HCT116 (cell line): ENCODE data around the gene SLC6A7.

Experiments
- POLR2AphosphoS5 ChIP-seq: IDR thresholded peaks from 2 replicates; pipeline ENCODE4 v1.6.1; 2011; ENCODE audit warnings: mild to moderate bottlenecking, low read depth, low read length, moderate library complexity
- TF ChIP-seq, protein P1 (sequence below), 3 experiments: fragments of 200-600 bp in 1 of 3; sonication (generic) in 1 of 3; IDR thresholded peaks in 2 of 3; conservative IDR thresholded peaks in 1 of 3; 2 replicates each; pipeline ENCODE4 v1.5.1; 2012 to 2017; ENCODE audit warnings: low read depth in 2 of 3, low read length in 2 of 3, antibody characterized with exemption in 1 of 3, borderline replicate concordance in 1 of 3, control low read depth in 1 of 3, mild to moderate bottlenecking in 1 of 3, mixed read lengths in 1 of 3, mixed run types in 1 of 3, moderate library complexity in 1 of 3; ENCODE audit not compliant: insufficient read depth in 1 of 3
- TF ChIP-seq, protein P2 (sequence below): IDR thresholded peaks from 2 replicates; pipeline ENCODE4 v1.6.1; 2012; ENCODE audit warnings: low read depth

DNA sequence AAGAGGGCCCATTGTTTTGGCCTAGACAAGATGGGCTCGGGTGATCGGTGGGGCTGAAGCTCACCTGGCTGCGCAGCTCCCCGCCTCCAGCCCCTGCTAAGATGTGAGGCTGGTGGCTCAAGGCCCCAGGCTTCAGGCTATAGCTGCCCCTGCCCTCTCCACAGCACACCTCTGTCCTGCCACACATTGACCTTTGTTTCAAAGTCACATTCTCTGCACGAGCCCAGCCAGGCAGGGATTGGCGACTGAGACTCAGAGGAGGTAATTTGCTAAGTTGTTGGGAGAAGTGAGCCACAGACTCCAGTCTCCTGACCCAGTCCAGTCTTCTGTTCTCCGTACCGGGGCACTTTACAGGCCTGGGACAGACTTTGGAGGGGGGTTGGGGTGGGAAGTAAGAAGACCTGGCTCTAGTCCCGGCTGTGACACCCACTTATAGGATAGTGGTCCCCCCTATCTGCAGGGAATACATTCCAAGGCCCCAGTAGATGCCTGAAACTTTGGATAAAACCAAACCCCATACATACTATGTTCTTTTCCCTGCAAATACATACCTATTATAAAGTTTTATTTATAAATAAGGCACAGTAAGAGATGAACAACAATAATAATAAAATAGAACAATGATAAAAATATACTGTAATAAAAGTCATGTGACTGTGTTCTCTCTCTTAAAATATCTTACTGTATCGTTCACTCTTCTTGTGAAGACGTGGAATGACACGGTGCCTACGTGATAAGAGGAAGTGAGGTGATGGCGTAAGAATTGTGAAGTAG, 47.5 kb upstream of the SLC6A7 start:
- TF ChIP-seq, protein P1, sequence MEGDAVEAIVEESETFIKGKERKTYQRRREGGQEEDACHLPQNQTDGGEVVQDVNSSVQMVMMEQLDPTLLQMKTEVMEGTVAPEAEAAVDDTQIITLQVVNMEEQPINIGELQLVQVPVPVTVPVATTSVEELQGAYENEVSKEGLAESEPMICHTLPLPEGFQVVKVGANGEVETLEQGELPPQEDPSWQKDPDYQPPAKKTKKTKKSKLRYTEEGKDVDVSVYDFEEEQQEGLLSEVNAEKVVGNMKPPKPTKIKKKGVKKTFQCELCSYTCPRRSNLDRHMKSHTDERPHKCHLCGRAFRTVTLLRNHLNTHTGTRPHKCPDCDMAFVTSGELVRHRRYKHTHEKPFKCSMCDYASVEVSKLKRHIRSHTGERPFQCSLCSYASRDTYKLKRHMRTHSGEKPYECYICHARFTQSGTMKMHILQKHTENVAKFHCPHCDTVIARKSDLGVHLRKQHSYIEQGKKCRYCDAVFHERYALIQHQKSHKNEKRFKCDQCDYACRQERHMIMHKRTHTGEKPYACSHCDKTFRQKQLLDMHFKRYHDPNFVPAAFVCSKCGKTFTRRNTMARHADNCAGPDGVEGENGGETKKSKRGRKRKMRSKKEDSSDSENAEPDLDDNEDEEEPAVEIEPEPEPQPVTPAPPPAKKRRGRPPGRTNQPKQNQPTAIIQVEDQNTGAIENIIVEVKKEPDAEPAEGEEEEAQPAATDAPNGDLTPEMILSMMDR (IDR thresholded peaks at IDR 0.05 in 2 of 3, conservative IDR thresholded peaks at IDR 0.05 in 1 of 3; ENCODE audit: borderline replicate concordance in 1 of 3, insufficient read depth in 1 of 3, low read depth in 2 of 3, low read length in 2 of 3) = no peak
- no peak for TF ChIP-seq POLR2AphosphoS5
- TF ChIP-seq, protein P2, sequence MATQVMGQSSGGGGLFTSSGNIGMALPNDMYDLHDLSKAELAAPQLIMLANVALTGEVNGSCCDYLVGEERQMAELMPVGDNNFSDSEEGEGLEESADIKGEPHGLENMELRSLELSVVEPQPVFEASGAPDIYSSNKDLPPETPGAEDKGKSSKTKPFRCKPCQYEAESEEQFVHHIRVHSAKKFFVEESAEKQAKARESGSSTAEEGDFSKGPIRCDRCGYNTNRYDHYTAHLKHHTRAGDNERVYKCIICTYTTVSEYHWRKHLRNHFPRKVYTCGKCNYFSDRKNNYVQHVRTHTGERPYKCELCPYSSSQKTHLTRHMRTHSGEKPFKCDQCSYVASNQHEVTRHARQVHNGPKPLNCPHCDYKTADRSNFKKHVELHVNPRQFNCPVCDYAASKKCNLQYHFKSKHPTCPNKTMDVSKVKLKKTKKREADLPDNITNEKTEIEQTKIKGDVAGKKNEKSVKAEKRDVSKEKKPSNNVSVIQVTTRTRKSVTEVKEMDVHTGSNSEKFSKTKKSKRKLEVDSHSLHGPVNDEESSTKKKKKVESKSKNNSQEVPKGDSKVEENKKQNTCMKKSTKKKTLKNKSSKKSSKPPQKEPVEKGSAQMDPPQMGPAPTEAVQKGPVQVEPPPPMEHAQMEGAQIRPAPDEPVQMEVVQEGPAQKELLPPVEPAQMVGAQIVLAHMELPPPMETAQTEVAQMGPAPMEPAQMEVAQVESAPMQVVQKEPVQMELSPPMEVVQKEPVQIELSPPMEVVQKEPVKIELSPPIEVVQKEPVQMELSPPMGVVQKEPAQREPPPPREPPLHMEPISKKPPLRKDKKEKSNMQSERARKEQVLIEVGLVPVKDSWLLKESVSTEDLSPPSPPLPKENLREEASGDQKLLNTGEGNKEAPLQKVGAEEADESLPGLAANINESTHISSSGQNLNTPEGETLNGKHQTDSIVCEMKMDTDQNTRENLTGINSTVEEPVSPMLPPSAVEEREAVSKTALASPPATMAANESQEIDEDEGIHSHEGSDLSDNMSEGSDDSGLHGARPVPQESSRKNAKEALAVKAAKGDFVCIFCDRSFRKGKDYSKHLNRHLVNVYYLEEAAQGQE = no peak
